Measurements from ENCODE around the gene TPST1.

DNA sequence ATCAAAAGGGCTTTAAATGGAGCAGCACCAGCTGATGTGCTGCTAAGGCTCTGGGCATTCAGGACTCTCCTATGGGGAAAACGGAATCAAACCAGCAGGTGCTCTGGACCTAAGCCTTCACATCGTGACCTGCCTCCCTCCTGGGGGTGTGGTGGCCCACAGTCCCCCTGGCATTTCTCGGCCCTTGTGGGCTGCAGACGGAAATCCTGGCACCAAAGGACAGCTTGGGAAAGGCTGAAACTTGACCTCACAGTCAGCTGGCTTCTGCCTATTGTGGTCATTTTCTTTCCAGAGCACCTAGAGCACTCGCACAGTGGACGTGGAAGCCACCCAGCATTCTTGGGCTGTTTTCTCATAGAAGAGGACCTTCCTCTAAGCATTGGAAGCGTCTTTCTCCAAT lies 74.8 kb downstream of the TPST1 start:
- TF ChIP-seq POLR2AphosphoS5 (IDR thresholded peaks at IDR 0.05; ENCODE audit: borderline replicate concordance, low read depth, low read length) = no peak
- no peak for TF ChIP-seq FOXP2 (optimal IDR thresholded peaks at IDR 0.05; ENCODE audit: control extremely low read depth, extremely low read length, insufficient read depth)
- no peak for TF ChIP-seq EZH2 (IDR thresholded peaks at IDR 0.05)

Measured in SK-N-MC (cell line).